Measurements from ENCODE around the gene RPP25L.

The RPP25L gene

DNA sequence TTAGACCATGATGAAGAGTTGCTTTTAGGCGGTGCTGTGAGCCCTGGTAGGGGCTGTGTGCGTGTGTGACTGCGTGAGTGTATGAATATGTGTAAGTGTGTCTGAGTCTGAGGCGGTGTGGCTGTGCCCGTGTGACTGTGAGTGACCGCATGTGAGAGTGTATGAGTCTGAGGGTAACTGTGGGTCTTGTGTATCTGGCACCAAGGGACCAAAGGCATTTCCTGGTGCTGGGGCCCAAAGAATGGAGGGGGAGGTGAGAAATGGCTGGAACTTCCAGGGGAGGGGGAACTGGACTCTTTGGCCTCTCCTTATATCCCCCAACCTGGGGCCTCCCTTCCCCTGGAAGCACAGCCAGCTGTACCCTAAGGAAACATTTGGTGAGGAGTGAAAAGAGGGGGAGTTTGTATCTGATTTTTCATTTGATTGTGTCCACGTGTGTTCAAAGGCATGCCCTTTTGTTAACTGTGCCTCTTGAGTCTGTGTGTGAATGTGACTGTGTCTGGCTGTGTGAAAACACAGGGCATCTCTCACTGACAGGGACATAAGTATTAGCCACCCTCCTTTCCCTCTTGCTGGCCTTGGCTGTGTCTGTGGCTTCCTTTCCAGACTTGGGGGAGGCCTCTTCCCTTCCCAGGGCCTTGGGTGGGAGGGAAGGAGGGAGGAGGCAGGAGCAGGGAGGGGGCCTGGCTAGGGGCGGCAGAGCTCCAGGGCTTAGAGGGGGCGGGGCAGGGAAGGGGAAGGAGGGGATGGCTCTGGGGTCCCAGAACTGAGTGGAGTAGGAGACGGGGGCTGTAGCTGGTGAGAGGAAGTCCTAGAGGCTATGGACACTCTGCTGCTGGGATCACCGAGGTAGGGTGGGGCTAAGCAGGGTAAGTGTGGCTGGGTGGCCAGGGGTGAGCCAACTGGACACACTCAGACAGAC is 41.5 kb upstream of the RPP25L start:
- no peak for DNase-seq (ENCODE audit: low read depth in 1 of 2, low spot score in 1 of 2)
- TF ChIP-seq POLR2AphosphoS5 (IDR thresholded peaks at IDR 0.05; ENCODE audit: low read depth) (no peak), SPI1 (IDR thresholded peaks at IDR 0.05; ENCODE audit: borderline replicate concordance, low read depth) (no peak)

DNA sequence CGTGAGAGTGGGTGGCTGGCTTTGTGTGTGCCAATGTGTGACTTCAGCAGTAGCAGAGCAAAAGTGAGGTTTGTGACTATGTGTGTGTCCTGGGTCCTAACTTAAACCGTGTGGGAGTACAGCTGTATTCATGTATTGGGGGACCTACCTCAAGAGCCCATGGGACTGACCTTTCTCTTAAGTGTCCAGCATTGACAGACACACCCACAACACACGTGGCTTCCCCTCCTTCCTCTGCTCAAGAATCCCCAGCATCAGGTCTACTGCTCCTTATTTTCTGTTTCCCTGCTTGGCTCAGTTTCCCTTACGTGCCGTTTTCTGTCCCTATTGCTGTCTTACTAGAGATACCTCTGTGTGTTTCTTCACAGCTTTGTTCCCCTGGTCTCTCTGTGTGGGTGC is 40.7 kb upstream of the RPP25L start:
- Histone ChIP-seq H3K27ac (replicated peaks) (no peak overlapping the region), H3K27me3 (ENCODE audit: insufficient read depth, poor library complexity, severe bottlenecking) (no peaks in the 10 kb centered on the region), H3K4me3 (replicated peaks; ENCODE audit: insufficient read depth, low read length) (no peak overlapping the region)
- DNase-seq (ENCODE audit: low read depth in 1 of 2, low spot score in 1 of 2) = no peak
- TF ChIP-seq POLR2AphosphoS5 (IDR thresholded peaks at IDR 0.05; ENCODE audit: low read depth) = no peak
- no peak for TF ChIP-seq SPI1 (IDR thresholded peaks at IDR 0.05; ENCODE audit: borderline replicate concordance, low read depth)
- TF ChIP-seq GABPA (IDR thresholded peaks at IDR 0.05; ENCODE audit: low read depth) = no peak
- TF ChIP-seq, protein P1, sequence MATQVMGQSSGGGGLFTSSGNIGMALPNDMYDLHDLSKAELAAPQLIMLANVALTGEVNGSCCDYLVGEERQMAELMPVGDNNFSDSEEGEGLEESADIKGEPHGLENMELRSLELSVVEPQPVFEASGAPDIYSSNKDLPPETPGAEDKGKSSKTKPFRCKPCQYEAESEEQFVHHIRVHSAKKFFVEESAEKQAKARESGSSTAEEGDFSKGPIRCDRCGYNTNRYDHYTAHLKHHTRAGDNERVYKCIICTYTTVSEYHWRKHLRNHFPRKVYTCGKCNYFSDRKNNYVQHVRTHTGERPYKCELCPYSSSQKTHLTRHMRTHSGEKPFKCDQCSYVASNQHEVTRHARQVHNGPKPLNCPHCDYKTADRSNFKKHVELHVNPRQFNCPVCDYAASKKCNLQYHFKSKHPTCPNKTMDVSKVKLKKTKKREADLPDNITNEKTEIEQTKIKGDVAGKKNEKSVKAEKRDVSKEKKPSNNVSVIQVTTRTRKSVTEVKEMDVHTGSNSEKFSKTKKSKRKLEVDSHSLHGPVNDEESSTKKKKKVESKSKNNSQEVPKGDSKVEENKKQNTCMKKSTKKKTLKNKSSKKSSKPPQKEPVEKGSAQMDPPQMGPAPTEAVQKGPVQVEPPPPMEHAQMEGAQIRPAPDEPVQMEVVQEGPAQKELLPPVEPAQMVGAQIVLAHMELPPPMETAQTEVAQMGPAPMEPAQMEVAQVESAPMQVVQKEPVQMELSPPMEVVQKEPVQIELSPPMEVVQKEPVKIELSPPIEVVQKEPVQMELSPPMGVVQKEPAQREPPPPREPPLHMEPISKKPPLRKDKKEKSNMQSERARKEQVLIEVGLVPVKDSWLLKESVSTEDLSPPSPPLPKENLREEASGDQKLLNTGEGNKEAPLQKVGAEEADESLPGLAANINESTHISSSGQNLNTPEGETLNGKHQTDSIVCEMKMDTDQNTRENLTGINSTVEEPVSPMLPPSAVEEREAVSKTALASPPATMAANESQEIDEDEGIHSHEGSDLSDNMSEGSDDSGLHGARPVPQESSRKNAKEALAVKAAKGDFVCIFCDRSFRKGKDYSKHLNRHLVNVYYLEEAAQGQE (IDR thresholded peaks at IDR 0.05; ENCODE audit: insufficient replicate concordance, low read depth) = no peak
- TF ChIP-seq, protein P2, sequence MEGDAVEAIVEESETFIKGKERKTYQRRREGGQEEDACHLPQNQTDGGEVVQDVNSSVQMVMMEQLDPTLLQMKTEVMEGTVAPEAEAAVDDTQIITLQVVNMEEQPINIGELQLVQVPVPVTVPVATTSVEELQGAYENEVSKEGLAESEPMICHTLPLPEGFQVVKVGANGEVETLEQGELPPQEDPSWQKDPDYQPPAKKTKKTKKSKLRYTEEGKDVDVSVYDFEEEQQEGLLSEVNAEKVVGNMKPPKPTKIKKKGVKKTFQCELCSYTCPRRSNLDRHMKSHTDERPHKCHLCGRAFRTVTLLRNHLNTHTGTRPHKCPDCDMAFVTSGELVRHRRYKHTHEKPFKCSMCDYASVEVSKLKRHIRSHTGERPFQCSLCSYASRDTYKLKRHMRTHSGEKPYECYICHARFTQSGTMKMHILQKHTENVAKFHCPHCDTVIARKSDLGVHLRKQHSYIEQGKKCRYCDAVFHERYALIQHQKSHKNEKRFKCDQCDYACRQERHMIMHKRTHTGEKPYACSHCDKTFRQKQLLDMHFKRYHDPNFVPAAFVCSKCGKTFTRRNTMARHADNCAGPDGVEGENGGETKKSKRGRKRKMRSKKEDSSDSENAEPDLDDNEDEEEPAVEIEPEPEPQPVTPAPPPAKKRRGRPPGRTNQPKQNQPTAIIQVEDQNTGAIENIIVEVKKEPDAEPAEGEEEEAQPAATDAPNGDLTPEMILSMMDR (IDR thresholded peaks at IDR 0.05; ENCODE audit: insufficient read depth, low read length) = no peak

More for the DNA sequence above, 41.5 kb upstream of the RPP25L start:
- Histone ChIP-seq H3K27ac (replicated peaks) (no peak overlapping the region), H3K27me3 (ENCODE audit: insufficient read depth, poor library complexity, severe bottlenecking) (no peaks in the 10 kb centered on the region), H3K4me3 (replicated peaks; ENCODE audit: insufficient read depth, low read length) (no peak overlapping the region)

DNA sequence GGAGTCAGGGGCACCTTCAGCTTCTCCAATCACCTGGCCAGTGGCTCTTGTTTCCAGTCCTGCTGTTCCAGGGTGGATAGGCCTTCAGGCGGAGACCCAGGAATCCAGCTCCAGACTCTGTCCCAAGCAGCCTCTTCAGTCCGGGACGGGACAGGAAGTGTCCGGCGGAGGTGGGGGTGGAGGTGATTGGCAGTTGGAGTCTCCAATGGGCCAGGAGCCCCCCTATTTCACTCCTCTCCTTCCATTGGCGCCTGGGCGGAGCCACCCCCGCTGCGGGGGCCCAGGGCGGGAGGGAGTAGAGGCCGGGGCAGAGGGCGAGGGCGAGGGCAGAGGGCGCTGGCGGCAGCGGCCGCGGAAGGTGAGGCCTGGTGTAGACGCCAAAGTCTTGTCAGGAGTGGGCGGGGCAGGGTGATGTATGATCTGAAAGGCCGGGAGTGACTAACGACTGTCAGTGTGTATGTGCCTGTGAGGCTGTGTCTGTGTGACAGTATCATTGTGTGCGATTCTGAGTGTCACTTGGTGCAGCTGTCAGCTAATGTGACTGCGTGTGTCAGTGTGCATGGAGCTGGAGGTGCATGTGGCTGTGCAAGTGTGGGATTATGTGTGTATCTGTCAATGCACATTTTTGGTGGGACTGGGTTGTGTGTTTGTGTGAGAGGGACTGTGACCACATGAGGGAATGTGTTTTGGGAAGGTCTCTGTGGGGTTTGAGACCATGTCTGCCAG is 40.1 kb upstream of the RPP25L start, which contains the start of gene IL11RA:
IL11RA (plus strand) TSS at position 310 of the 726 bp plus-strand sequence. CDS start 3,033 bp downstream, outside the sequence.
- Histone ChIP-seq H3K27ac (replicated peaks) (no peak within 1 kb of the TSS), H3K4me3 (replicated peaks; ENCODE audit: insufficient read depth, low read length) (no peak within 1 kb of the TSS), H3K27me3 (ENCODE audit: insufficient read depth, poor library complexity, severe bottlenecking) (no peaks in the 10 kb centered on the region)
- TF ChIP-seq, protein P1 (IDR thresholded peaks at IDR 0.05; ENCODE audit: insufficient replicate concordance, low read depth) = no peak
- 0 out of 2 replicates have a peak, but pooled peaks have one; percentile 27 for TF ChIP-seq POLR2AphosphoS5 (IDR thresholded peaks at IDR 0.05; ENCODE audit: low read depth)
- no peak for DNase-seq (ENCODE audit: low read depth in 1 of 2, low spot score in 1 of 2)

DNA sequence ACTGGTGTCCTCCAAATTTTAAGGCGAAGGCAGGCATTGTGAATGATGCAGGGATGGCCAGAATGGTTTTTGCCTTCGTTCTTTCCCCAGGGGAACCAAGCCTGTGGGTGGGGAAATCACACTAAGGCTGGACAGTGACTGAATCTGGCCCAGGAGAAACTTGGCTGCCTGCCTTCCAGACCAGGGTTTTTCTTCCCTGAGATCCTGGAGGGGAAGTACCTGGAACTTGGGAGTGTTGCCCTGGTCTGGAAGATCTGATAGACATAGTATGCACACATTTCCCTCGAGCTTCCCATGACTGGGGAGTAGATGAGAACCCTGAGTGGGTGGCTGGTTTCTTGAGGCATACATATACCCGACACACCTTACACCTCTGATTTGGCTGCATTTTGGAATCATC is 39.4 kb upstream of the RPP25L start:
- H3K27ac ChIP-seq (replicated peaks) = no peak overlapping the region
- no peak for DNase-seq (ENCODE audit: low read depth in 1 of 2, low spot score in 1 of 2)
- no peak overlapping the region for H3K4me3 ChIP-seq (replicated peaks; ENCODE audit: insufficient read depth, low read length)
- H3K27me3 ChIP-seq (ENCODE audit: insufficient read depth, poor library complexity, severe bottlenecking) = no peaks in the 10 kb centered on the region
- TF ChIP-seq GABPA (IDR thresholded peaks at IDR 0.05; ENCODE audit: low read depth) (no peak), POLR2AphosphoS5 (IDR thresholded peaks at IDR 0.05; ENCODE audit: low read depth) (no peak), SPI1 (IDR thresholded peaks at IDR 0.05; ENCODE audit: borderline replicate concordance, low read depth) (no peak)
- TF ChIP-seq, protein P2 (IDR thresholded peaks at IDR 0.05; ENCODE audit: insufficient read depth, low read length) = no peak
- TF ChIP-seq, protein P1 (IDR thresholded peaks at IDR 0.05; ENCODE audit: insufficient replicate concordance, low read depth) = no peak
